HG02852 (cell line): ENCODE results near the gene TAOK3.
"Not testable (repeated sequence)": the region's sequence is repeated elsewhere in the genome, so short reads cannot be mapped to it uniquely, and the experiment has no call there.

Source experiments
- ATAC-seq: cut with Tn5 transposase; IDR thresholded peaks from one replicate; pipeline ENCODE4 v1.9.1; 2021; ENCODE audit warnings: mild to moderate bottlenecking, moderate library complexity; ENCODE audit not compliant: unreplicated experiment

Gene TAOK3

DNA sequence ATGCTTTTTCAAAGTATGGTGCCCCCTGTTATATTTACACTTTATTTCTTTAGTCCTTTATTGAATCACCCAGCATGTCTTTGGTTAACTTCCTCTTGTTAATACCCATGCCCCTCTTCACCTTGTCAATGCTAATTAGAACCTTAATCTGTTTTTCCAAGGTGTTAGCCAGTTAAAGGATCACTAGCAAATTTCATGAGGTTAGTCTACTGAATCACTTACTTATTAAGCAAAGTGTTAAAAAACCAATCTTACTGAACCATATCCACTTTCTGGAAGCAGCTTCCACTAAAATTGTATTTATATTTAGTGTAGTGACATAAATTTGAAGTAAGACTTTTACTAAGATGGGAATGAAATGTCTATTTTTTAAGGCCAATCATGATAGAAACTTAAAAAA, 27.9 kb downstream of the TAOK3 start:
- no peak for ATAC-seq

DNA sequence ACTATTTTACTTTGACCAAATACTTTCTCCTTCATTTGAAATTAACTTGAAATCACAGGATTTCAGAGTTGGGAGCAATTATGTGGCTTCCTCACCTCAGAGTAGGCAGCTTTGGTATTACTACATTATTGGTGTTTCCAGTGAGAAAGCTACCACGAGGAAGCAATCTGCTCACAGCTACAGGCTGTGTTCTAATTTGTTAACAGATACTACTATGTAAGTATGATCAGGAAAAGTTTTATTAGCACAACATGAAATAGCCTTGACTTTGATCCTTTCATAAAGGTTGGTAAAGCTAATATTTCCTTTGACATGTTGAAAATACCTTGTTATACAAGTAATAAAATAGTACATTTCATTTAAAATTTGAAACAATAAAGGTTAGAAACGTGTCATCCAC, 30.6 kb downstream of the TAOK3 start:
- ATAC-seq = no peak

DNA sequence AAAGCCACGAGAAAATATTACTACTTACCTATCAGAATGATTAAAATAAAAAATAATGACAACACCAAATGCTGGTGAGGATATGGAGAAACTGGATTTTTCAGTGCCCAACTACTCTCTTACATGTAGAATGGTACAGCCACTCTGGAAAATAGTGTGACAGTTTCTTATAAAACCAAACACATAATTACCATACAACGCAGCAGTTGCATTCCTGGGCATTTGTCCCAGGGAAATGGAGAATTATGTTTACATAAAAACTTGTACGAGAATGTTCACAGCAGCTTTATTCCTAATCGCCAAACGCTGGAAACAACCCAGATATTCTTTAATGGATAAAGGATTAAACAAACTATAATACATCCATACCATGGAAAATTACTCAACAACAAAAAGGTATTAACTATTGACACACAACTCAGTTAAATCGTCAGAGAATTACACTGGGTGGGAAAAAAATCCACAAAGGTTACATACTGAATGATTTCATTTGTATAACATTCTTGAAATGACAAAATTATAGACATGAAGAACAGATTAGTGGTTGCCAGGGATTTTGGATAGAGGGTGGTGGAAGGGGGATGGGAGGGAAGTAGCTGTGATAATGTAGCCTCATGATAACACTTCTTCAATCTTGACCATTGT, 35.4 kb downstream of the TAOK3 start:
- no peak for ATAC-seq

DNA sequence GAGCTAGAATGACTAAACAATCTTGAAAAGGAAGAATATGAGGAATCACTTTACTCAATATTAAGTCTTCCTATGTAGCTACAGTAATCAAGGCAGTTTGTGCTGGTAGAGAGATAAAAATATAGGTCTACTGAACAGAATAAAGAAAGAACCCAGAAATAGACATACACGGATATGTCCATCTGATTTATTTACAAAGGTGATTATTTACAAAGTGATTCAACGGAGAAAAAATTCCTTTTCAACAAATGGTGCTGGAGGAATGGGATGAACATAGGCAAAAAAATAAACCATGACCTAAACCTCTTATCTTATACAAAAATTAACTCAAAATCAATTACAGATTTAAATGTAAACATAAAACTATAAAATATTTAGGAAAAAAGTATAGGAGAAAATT, 36.6 kb downstream of the TAOK3 start:
- ATAC-seq = no peak

DNA sequence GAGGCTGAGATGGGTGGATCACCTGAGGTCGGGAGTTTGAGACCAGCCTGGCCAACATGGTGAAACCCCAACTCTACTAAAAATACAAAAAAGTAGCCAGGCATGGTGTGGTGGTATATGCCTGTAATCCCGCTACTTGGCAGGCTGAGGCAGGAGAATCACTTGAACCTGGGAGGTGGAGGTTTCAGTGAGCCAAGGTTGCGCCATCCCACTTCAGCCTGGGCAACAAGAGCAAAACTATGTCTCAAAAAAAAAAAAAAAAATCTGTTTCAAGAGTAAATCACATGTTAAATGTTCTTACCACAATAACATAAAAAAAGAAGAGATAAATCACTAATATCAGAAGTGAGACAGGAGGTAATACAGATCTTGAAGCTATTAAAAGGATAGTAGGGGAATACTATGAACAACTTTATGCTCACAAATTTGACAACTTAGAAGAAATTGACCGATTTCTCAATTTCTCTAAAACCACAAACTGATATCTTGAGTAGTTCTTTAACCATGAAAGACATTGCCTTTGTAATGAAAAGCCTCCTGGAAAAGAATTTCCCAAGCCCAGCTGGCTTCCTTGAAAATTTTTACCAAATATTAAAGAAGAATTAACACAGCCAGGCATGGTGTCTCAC, 37.7 kb downstream of the TAOK3 start:
- ATAC-seq = no peak

DNA sequence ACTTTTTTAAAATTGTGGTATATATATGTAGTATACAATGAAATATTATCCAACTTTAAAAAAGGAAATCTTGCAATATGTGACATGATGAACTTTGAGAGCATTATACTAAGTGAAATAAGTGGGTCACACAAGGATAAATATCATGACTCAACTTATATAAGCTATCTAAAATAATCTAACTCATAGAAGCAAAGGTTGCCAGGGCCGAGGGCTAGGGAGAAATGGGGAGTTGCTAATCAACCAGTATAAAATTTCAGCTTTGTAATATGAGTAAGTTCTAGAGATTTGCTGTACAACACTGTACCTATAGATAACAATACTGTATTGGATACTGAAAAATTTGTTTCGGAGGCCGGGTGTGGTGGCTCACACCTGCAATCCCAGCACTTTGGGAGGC, 38.5 kb downstream of the TAOK3 start:
- no peak for ATAC-seq

DNA sequence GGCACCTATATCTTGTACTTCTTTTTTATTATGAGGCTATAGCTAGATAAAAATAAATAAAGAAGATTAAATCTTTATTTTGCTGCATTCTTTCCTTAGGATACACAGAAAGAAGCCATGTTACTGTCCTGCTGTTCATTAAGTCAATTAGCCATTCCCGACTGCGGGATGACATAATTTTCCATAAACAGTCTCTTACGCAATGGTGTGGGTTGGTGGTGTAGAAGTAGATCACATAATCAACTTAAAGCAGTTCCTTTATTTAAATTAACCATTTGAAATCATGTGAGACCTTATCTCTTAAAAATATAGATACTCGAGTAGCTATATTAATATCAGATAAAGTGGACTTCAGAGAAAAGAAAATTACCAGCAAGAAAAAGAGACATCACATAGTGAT, 40.2 kb downstream of the TAOK3 start:
- no peak for ATAC-seq

DNA sequence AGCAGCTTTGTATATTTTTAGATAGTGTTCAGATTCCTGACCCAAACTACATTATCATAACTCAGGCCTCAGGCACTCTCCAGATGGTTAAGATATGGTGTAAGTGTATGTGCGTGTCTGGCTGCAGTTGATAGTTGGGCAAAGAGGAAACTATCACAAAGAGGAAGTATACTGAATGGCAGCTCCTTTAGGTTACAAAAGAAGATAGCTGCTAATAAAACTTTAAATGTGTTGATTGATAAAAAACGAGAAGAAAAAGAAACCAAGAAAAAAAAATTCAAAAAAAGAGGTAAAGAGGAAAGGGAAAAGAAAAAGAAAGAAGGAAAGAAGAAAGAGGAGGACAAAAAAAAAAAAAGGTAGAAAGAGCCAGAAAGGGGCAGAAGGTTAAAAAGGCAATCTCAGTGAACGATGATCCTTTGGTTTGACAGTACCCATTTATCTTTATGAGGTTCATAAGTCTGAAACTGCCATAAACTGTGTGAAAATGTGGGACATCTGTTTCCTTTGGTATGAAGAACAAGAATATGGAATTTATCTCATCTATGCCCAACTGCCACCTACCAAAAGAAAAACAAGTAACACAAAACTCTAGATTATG, 42.2 kb downstream of the TAOK3 start:
- peak; percentile 88 for ATAC-seq

DNA sequence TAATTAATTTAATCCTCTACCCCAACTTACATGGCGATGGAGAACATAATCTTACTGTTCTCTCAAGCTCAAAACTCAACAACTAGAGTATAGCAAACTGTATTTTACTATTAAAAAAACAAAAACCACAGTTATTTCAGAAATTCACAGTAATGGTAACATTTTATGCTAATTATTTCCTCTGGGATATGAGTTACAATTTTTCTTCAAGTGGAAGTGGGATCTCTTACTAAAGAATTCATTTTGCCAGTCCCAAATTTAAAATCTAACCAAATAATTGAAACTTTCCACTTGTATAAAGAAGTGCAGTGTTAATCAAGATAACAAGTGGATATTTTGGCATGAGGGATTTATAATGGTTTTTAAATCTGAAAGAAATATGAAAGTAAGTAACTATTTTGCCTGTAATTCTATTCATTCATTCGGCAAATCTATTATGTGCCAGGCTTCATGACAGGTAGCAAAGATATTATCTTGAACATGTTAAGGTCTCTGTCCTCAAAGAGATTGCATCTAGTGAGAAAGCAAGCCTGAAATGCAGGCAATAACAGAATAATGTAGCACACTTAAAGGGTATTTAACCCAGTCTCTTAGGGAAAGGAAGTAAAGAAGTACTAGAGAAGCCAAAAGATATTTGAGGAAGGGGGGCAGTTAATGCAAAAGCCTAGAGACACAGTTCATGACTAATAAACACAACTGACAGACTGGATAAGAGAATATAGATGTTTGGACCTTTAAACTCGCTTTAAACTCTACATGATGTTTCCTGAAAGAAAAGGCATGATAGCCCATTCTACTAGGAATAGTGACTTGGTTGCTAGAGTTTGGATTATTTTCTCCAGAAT, 44.0 kb downstream of the TAOK3 start:
- ATAC-seq = no peak

DNA sequence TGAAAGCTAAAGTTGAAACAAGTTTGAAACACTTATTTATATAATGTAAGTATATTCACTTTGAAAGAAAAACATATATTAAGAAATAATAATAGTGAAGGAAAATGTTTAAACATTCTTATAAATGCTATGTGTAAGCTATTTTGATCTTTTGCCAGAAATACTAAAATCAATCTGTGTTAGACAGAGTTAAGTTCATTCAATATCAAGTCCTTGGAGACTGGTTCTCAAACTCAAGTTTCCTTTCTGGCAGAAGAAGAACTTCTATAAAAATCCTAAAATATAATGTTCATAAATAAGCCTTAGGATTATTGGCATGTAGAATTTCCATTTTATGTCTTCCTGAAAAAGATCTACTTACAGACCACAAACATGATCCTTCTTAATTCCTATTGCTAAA, 45.3 kb downstream of the TAOK3 start:
- ATAC-seq = no peak

DNA sequence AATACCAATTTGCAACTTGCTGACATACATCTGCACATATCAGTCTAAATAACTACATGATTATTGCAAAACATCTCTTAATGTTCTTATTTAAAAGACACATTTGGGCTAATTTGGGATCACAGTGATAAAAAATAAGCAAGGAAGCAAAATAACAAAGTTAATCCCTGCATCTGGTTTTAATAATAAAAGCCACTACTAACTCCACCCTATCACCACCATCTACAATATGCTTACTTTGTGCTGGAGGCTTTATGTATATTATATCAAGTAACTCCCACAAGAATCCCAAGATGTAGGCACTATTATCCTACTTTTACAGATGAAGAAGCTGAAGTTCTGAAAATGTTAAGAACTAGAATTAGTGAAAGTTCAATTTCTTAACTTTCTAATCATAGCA, 45.7 kb downstream of the TAOK3 start:
- ATAC-seq = no peak

DNA sequence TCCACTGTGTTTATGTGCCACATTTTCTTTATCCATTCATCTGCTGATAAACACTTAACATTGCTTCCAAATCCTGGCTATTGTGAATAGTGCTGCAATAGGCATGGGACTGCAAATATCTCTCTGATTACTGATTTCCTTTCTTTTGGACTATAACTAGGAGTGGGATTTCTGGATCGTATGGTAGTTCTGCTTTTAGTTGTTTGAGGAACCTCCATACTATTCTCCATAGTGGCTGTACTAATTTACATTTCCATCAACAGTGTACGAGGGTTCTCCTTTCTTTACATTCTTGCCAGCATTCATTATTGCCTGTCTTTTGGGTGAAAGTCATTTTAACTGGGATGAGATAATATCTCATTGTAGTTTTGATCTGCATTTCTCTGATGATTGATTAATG, 47.6 kb downstream of the TAOK3 start:
- ATAC-seq = no peak

DNA sequence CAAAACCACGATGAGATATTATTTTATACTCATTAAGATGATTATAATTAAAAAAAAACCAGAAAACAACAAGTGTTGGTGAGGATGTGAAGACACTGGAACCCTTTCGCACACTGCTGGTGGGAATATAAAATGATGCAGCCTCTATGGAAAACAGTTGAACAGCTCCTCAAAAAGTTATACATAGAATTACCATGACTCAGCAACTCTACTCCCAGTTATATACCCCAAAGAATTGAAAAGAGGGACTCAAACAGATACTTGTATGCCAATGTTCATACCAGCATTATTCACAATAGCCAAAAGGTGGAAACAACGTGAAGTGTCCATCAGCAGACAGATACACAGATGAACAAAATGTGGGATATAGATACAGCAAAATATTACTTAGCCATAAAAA, 53.1 kb downstream of the TAOK3 start:
- no peak for ATAC-seq

DNA sequence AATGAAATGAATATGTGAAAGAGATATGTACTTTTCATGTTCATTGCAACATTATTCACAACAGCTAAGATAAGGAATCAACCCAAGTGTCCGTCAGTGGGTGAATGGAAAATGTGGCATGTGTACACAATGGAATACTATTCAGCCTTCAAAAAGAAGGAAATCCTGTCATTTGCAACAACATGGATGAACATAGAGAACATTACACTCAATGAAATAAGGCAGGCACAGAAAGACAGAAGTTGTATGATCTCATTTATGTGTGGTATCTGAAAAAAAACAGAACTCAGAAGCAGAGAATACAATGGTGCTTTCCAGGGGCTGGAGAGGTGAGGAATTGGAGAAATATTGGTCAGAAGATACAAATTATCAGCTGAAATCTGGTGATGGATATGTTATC, 54.0 kb downstream of the TAOK3 start:
- no peak for ATAC-seq

DNA sequence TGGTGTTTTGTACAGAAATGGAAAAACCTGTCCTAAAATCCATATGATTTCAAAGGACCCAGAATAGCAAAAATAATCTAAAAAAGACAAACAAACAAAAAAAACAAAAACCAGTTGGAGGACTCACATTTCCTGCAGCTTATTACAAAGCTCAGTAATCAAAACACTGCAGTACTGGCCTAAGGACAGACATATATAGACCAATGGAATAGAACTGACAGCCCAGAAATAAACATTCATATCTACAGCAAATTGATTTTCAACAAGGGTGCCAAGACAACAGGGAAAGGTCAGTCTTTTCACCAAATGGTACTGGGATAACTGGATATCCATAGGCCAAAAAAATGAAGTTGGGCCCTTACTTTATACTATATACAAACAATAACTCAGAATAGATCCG, 55.0 kb downstream of the TAOK3 start:
- no peak for ATAC-seq

DNA sequence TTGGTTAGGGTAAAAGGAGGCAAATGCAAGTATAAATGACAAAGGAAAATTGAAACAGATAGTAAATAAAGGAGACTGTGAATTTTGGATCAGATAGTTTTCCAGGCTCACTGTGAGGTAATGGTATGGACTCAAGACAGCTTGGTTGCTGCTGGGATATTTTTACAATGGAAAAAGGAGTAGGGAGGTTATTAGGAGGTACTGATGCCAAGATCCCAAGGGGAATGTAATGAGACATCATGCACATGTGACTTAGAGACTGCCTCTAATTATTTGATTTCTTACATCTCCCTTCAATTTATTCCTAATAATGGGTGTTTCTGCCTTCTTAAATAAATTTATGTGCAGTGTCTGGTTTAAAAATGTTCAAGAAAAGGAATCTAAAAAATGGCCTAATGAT, 56.9 kb downstream of the TAOK3 start:
- no peak for ATAC-seq

DNA sequence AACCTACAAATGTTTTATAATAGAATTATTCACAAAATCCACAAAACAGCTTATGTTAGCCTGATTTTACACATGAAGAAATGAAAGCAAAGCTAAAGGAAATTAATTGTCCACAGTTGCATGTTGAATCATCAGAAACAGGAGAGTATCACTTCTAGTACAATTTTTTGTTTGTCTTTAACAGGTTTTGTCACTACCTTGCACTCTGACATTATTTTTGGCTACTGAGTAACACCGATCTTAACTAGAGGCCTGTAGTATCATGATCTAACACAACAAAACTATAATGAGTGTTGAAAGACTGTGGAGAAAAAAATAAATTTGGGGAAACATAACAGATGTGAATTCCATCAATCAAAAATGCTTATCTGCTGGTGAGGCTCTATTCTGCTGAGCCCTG, 60.1 kb downstream of the TAOK3 start:
- ATAC-seq = peak; percentile 68

DNA sequence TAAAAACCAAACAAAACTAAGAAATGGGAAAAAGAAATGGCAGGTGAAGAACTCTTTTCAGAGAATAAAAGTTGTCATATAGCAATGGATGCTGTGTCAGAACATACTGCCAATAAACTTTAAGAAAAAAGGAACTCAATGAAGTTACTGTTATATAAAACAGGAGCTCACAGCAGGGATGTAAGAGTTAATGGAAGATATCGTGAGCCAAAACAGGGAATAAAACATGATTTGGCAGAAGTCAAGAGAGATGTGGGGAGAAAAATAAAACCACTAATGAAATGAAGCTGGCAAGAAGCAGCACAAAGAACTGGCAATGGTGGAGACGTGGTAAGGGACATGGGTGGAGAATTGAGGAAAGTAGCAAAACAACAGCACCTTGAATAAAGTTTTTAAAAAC, 61.0 kb downstream of the TAOK3 start:
- ATAC-seq = no peak

DNA sequence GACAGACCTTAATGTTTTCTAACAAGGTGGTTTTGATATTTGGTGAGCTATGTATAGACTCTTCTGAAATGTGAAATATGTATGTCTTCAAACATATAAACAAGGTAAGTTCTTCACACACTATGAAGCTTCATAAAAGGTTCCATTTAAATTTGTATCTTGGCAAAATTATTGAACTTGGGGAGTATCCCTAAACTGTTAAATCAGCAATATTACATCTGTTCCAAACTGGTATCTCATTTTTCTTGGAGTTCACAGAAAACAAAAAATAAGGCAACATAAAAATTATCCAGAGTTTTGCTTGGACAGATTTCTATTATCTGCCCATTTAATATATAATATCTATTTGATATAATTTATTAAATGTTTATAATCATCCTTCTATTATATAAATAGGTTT, 62.4 kb downstream of the TAOK3 start:
- ATAC-seq = no peak

DNA sequence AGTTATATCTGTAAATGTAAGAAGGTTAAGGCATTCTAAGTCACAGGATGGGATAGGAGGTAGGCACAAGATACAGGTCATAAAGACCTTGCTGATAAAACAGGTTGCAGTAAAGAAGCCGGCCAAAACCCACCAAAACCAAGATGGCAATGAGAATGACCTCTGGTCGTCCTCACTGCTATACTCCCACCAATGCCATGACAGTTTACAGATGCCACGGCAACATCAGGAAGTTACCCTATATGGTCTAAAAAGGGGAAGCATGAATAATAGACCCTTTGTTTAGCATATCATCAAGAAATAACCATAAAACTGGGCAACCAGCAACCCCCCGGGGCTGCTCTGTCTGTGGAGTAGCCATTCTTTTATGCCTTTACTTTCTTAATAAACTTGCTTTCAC, 64.7 kb downstream of the TAOK3 start:
- ATAC-seq = not testable (repeated sequence)

DNA sequence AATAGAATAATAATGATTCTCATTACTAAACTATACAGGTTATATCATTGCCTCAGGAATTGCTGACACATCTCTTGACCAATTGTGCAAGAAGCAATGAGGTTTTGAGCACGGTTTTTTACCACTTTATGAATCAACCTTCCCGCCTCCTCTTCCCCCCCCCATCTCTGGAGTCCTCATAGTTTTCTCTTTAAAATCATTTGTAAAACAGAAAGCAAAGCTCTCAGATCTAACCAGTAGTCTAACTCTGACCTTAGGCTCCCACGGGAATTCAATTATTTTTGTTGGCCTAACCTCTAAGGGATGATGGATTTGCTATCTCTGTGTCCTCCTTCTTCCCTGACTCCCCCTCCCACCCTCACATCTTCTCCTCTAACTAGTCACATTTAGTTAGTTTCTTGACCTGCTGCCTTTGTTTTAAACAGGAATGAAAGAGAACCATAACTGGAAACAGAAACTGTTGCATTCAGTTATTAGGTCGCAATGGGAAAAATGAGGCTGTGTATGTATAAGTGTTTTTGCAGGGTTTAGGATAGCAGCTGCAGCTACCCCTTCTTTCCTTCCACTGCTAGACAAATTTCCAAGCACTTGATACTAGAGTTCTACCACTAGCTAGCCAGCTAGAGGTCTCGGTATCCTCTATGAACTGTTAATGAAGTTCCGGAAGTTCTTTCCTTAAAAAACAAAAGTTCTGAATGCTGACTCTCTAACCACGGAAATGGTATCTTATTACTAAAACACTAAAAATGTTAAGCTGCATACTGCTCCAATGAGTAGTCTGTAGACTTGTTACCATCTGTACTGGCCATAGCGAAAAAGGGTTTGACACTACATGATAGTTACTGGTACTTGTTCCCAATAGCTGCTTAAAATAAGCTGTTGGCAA, 65.4 kb downstream of the TAOK3 start:
- peak; percentile 47 for ATAC-seq
